GM18526 (cell line): ENCODE measurements around the gene TSR1.

ENCODE experiments used
- POLR2A ChIP-seq: IDR thresholded peaks from 3 replicates; pipeline ENCODE4 v1.6.1; 2011; ENCODE audit not compliant: insufficient read length; ENCODE audit errors: extremely low read depth

Gene TSR1

GRCh38 chr17:2319051-2319450, 17.2 kb downstream of the TSR1 start:
- TF ChIP-seq POLR2A = no peak

DNA sequence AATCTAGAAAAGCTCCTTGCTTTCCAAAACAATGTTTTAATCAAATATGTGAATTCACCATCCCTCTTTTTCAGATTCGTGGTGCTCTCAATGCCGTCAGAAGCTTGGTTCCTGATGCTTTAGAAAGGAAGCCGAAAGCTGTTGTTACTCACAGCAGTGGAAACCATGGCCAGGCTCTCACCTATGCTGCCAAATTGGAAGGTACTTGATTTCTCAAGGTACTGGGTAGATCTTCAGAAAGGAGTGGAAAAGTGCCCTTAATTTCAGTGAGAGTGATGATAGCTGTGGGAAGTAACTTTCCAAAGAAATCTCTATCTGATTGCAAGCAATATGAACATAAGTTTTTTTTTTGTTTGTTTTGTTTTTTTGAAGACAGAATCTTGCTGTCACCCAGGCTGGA, 18.5 kb downstream of the TSR1 start:
- TF ChIP-seq POLR2A = no peak

GRCh38 chr17:2312736-2313135, 23.5 kb downstream of the TSR1 start:
- no peak for TF ChIP-seq POLR2A

DNA sequence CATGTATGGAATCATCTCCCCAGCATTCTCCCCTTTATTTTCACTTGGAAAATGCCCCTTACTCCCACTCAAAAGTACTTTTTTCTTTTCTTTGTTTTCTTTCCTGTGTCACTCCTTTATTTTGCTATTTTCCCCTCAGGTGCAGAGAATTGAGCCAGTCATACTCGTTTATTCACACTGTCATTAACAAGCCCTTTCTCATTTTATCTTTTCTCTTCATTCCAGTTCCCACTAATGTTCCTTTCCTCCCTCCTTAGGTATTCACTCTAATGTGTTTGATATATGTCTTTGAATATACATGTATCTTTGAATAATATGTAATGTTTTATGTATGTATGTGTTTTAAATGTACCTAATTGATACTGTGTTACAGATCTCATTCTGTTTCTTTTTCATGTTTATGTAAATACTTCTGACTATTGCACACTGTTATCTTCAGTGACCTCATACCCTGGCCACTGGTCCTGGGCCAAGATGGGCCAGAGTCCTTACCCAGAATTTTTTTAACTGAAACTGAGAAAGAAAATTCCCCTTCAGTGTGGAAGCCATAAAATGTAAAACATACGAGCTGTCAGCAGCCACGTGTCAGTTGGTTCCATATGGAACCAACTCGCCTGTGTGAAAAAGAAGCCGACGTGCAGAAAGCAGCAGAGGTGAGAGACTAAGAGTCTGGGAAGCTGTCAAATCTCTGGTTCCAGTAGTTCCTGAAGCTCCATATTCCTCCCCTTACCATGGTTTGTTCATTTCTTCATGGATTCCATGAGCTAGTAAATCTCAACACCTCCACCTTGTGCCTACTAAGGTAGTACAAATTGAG, 26.7 kb downstream of the TSR1 start:
- no peak for TF ChIP-seq POLR2A

DNA sequence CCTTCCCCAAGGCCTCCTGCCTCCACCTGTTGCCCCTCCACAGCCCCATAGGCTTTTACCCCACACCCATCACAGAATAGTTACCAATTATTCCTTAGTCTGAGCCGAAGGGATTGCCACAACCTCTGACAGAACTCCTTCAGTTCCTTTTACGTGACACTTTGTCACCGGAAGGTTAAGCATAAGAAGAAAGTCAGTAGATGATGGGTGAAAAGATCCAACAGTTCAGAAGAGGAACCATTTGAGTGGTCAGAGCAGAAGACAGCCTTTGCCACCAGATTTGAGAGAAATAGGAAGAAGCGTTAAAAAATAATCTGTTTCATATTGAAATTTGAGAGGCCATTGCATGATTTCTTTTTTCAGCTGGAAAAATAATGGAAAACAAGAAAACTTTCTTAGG, 31.3 kb downstream of the TSR1 start:
- no peak for TF ChIP-seq POLR2A

- peak; percentile 74 for TF ChIP-seq POLR2A
Measured at GRCh38 chr17:2303204-2304188, 32.8 kb downstream of the TSR1 start, which contains the start of the genes SMG6 and SRR. SMG6 (minus strand) TSS chr17:2303785; CDS start chr17:2303720, 65 bp downstream. SRR (plus strand) TSS chr17:2303950; CDS start chr17:2315561, 11,611 bp downstream.

- TF ChIP-seq POLR2A = no peak
Measured at GRCh38 chr17:2302778-2303203, 33.5 kb downstream of the TSR1 start.

DNA sequence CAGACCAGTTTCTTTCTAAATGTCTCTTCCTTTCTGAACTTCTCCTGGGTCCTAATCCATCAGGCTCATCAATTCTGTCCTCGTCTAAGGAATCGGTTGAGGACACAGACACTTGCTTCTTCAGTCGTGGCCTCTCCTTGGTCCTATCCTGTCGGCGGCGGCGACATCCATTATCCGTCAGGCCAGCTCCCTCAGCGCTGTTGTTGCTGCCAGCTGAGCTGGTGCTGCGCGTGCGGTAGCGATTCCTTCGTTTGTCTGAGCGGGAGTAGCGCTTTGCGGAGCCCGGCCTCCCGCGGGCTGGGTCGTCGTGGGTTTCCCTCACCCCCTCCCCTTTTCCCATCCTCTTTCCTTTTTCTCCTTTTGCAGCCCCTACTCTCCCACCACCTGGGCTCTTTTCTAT, 36.5 kb downstream of the TSR1 start:
- TF ChIP-seq POLR2A = no peak

- no peak for TF ChIP-seq POLR2A
Measured at GRCh38 chr17:2299136-2299535, 37.1 kb downstream of the TSR1 start.

GRCh38 chr17:2297023-2297422, 39.2 kb downstream of the TSR1 start:
- TF ChIP-seq POLR2A = no peak

- no peak for TF ChIP-seq POLR2A
Measured at GRCh38 chr17:2295575-2295974, 40.7 kb downstream of the TSR1 start.

- TF ChIP-seq POLR2A = no peak
Measured at GRCh38 chr17:2292100-2292499, 44.2 kb downstream of the TSR1 start.

- TF ChIP-seq POLR2A = no peak
Measured at GRCh38 chr17:2289878-2290478, 46.3 kb downstream of the TSR1 start.

DNA sequence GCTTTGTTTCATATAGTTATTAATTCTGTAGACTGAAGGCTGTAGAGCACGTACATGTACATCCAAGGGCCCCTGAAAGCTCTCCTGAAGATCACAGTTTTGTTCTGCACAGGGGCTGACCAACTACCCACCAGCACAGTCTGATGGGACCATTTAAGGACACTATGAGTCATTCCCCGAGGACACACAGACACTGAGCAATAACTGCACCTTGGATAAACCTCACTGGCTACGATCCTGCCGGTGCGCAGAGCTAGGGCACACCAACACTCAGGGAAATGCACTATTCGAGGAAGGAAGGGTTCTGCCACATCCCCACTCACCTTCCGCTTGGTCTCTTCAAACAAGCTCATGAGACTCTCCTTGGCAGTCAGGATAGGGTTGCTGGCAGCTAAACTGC, 53.0 kb downstream of the TSR1 start:
- TF ChIP-seq POLR2A = no peak

GRCh38 chr17:2282297-2282873, 53.9 kb downstream of the TSR1 start:
- no peak for TF ChIP-seq POLR2A
